GM18511 (cell line): ENCODE measurements around the gene RAPGEF1.
"Not testable (repeated sequence)": the region's sequence is repeated elsewhere in the genome, so short reads cannot be mapped to it uniquely, and the experiment has no call there.

Source experiments
- ATAC-seq: cut with Tn5 transposase; IDR thresholded peaks from one replicate; pipeline ENCODE4 v1.9.1; 2021; ENCODE audit warnings: mild to moderate bottlenecking, moderate library complexity; ENCODE audit not compliant: unreplicated experiment

RAPGEF1 gene

DNA sequence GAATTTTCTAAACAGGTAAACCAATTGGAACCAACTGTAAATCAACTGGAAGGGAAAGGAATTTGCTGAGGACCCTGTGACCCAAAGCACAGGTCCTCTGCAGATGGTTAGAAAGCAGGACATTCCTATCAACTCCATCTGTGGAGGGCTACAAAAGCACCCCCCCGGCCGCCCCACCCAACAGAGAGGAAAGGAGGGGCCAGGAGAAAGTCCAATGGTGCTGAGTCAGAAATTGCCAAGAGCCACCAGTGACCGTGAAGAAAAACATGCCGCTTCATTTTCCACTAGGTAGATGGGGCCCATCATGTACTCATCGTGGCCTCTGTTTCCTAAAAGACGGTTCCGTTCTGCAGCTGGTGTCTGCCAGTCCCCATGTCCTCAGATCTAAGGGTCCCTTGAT, 66.3 kb downstream of the RAPGEF1 start:
- ATAC-seq = no peak

DNA sequence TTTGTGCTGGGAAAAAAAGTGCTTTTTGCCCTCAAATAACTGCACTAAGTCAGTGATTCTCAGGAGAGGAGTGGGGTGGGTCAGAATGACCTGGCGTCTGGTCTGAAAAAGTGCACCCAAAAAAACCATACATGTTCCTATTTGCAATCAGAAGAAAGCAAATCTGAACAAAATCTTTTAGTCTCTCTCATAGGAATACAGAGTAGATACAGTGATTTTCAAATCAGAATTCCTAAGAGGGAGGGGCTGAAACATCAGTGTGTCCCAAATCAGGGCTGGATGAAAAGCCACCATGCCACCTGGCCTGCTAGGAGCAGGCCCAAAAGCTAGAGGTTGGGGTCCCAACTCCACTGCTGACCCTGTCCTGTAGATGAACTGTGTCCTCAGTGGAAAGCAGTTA, 66.8 kb downstream of the RAPGEF1 start:
- ATAC-seq = no peak

DNA sequence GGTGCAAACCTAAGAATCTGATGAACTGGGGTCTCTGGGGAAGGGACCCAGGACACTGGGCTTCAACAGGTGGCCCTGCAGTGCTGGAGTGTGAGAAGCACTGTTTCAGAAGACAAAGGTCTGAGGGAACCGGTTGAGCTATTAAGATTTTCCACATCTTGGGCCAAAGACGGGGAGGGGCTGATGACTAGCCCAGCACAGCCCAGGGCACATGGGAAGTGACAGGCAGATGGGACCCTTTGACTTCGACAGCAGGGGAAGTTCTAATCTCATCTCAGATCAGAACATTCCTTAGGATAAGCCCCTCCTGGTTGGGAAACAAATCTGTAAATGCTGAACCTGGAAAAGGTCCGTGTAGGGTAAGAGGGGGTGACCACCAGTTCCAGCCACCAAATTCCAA, 67.4 kb downstream of the RAPGEF1 start:
- ATAC-seq = no peak

DNA sequence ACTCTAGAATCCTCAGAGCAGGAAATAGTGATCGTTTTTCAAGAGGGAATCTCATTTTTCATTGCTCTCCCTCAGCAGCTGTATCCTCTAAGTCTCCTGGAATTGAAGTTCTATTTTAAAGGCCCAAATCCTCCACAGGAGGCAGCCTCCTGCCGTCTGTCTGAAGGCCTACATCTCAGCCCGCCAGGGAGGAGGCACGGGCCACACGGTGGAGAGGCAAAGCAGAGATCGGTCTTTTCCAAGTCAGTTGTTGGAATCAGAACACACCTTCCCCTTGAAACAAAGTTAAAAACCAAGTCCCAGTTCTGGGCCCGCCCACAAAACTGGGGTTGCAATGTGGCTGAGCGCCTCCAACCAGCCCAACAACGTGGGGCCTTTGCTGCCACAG, 68.7 kb downstream of the RAPGEF1 start:
- no peak for ATAC-seq

DNA sequence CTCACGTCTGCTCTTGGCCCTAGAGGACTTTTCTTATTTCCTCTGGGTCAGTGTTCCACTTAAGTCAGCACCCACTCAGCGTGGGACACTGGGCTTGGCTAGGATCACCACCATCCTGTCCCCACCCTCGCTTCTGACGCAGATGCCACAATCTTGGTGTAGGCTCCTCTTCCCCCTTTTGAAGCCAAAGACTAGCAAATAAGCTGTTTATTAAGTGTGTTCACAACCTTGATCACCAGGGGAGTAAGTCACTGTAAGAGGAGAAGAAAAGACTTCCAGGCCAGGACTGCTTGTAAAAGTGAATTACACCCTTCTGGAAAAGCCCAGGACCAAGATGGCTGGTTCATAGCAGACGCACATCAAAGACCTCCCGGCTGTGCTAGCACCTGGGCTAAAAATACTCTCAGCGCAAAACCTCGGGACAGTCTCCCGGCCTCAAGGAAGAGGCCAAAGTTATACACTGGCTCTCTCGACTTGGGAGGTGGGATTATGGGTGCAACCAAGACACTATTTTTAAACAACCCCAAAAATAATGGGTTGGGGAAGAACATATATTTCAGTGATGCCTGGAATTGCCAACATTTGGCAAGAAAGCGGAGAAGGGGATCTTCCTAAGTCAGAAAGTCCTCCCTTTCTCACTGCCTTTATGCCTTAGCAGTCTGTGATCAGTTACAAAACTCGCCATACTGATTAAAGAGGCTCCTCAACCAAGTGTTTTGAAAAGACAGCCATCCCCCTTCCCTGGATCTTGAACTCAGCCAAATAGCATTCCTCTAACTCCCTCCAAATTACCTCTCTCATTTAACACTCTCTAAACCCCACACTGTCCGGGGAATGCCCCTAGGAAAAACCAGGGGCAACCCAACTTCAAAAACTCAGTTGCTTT, 69.4 kb downstream of the RAPGEF1 start:
- ATAC-seq = no peak

DNA sequence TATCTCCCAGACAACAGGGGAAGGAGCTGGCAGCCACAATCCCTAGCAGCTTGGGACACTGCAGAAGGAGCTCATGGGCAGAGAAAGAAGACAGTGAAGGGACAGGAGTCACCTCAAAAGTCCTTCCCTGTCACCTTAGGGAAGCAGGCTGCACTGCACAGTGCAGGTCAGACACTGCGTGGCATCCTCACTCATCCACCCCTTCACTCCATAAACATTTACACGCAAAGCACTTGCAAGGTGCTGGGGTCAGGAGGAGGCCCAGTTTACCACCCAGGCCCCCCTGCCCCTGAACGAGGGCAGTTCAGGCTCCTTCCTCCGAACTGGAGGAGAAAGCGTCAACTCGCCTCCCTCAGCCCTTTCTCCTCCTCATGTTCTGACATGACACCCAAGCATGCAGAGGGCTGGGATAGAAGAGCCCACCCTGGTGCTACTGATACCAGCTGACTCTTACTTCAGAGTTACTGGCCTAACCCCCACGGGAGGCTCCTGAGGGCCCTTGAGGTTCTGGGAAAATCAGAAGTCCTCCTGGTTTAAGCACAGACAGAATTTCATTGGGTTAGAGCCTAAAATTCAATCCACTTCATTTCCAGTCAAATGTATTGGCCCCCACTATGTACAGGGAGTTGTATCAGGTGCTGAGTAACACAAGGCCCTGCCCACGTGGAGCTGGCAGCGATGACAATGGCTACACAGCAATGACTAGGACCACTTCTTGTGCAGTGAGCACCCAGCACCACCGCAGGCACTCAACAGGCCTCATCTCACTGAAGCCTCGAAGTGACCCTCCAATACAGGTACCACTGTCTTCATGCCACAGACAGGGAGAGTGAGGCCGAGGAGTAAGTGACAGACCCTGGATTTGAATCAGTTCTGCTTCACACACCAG, 70.4 kb downstream of the RAPGEF1 start:
- no peak for ATAC-seq

DNA sequence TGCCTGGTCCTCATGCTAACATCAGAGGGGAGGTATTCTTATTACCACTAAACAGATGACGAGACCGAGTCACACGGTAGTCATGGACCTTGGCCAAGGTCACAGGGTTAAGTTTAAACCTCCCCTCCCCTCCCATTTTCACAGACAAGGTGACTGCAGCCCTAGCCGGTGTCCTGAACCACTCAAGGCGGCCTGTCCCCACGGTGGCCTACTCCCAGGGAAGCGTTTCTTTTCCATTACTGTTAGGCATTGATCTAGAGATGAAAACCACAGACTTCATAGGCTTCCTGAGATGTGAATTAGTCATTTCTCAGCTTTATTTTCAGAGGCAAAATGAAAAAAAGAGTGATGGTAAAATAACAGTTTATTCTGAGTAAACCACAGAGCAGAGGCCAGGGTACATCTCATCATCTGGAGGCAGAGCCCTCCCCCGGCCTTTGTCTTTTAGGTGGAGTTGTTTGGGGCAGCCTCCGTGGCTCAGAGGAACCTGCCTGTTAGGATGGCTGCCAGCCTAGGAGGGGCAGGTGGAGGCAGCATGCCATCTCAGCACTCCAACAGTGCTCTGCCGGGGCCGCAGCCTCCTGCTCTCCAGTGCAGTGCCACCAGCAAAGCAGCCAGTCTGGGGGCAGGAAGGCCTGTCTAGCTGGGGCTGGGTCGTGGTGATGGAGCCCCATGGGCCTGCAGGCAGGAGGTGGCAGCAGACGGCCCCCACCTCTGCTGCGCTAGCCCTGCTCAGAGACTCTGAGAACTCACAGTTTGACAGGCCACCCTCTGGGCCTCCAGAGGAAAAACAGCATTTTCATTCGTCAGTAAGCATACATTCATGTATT, 71.2 kb downstream of the RAPGEF1 start:
- ATAC-seq = peak; percentile 67

DNA sequence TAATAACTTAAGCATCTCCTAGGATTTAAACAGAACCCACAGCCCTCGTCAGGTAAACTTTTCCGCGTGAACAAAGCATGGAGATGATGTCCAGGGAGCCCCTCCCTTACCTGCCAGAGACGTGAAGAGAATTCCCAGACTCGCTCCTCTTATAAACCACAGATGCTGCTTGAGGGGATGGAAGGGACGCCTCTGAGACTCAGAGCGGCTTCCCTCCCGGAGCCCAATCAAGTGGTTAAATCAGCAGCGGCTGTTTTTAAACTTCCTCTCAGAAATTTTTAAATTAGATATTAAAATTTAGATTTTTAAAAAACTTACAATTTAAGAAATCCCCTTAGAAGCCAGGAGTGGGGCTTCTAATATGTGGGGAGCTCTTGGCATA, 71.8 kb downstream of the RAPGEF1 start:
- ATAC-seq = no peak

DNA sequence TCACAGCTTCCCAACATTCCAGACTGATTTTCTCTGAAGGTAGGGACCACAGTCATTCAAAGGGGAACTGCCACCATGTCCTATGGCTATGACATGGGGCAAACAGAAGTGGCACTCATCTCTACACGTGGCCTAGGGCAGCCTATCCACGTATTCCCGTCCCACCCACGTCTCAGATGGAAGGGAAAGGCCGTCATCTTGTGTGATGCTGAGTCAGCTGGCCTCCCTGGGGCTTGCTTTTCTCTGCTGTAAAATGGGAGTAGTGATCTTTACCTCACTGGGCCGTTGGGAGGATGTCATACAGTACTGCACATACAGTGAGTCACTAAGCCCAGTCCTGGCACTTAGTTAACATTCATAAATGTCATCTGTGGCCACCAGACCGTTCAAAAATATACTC, 72.3 kb downstream of the RAPGEF1 start:
- no peak for ATAC-seq

DNA sequence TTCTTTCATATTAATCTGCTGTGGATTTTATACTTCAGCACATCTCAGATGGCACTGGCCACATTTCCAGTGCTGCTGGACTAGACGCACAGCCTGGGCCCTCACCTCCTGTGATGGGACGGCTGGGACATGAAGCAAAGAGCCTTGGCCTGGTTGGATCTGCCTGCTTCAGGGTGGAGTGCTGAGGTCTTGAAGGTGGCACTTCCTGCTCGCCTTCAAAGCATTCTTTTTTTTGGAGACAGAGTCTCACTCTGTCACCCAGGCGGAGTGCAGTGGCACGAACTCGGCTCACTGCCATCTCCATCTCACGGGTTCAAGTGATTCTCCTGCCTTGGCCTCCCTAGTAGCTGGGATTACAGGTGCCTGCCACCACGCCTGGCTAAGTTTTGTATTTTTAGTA, 73.1 kb downstream of the RAPGEF1 start:
- no peak for ATAC-seq

DNA sequence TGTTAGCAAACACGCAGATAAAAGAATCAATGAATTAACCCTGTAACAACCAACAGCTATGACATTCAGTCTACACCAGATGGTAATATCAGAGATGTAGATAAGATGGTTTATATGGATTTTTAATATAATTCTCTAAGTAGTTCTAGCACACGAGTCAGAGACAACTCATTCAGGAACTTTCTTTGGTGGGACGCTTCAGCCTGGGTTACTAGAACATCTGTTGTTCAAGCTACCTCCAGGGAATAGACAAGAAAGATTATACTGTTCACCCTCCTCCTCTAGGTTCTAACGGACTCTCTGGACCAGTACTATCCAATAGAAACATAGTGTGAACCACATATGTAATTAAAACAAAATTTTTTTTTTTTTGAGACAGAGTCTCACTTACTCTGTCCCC, 73.8 kb downstream of the RAPGEF1 start:
- no peak for ATAC-seq

DNA sequence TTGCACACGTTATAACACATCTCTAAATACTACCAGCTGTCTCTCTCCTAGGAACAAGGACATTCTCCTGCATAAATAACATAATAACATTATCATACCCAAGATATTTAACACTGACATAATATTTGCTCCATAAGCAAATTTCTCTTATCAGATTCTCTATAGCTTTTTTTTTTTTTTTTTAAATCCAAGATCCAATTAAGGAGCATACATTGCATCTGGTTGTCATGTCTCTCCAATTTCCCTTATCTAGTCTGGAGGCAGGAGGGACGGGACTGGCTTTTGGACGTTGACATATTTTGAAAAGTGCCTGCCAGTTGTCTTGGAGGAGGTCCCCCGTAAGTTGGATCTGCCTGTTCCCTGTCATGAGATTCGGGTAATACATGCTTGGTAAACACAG, 76.6 kb downstream of the RAPGEF1 start:
- no peak for ATAC-seq

DNA sequence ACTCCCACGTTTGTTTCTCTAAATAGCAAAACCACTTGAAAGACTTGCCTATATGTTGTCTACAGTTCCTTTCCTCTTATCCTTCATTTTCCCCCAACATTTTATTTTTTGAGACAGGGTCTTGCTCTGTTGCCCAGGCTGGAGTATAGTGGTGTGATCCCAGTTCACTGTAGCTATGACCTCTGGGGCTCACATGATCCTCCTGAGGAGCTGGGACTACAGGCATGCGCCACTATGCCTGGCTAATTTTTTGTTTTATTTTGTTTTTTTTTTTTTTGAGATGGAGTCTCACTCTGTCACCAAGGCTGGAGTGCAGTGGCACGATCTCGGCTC, 77.6 kb downstream of the RAPGEF1 start:
- not testable (repeated sequence) for ATAC-seq

DNA sequence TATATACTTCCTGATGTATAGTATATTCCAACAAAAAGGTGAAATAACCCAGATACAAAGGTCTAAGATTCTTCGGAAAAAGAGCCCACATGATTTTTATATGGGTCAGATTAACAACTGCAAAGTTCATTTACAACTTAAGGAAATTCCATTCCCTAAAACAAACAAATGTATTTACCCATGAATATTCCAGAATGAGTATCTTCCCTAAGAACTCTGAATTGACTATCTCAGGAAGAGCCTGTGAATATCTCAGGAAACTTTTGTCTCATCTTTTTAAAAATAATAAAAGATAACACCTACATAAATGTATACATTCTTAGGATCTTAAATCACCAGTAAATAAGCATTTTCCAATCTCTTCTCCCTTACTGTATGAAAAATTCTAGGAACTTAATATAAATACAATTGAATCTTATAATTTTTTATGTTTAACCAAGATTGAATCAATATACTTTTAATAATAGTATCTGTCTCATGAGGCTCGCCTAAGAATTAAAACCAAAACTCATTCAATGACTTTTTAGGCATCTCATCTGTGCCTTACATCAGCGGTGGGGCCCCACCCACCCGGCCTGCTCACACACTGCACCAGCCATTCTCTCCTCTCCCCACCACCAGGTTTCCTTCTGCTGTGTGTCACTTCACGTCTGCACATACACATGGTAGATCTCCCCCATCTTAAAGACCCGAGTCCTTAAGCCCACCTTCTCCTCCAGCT, 78.1 kb downstream of the RAPGEF1 start:
- no peak for ATAC-seq

DNA sequence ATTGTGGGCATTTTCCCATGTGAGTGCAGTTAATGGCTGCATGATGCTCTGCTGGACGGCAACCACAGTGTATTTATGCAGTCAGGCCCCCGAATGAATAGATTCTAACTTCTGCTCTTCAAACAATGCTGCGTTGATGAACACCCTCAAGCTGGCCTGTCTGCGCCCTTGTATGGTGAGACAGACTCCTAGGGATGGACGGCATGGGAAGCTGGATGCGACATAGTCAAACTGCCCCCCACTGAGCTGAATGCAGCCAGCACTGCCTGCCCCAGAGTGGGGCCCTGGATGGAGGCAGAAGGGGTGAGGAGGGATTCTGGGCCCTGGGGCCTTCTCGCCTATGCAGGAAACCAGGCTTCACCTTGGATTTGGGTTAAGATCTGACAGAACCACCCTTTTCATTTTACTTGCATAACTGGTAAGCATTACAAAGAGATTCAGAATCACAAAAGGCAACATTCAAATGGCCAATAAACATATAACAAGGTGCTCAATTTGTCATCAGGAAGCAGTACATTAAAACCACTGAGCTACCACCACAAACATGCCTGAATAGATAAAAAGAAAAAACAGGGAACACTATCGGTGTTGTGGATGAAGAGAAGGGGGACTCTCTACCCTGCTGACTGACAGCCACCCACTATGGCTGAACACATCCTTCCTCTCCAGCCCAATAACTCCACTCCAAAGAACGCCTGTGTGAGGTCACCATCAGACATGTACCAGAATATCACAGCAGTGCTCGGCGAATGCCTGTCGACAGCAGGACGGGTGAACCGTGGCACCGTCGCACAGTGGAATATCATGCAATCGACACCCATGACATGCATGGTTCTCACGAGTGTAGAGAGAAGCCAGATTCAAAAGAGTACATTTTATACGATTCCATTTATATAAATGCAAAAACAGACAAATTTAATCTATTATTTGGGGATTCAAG, 79.1 kb downstream of the RAPGEF1 start:
- ATAC-seq = no peak

DNA sequence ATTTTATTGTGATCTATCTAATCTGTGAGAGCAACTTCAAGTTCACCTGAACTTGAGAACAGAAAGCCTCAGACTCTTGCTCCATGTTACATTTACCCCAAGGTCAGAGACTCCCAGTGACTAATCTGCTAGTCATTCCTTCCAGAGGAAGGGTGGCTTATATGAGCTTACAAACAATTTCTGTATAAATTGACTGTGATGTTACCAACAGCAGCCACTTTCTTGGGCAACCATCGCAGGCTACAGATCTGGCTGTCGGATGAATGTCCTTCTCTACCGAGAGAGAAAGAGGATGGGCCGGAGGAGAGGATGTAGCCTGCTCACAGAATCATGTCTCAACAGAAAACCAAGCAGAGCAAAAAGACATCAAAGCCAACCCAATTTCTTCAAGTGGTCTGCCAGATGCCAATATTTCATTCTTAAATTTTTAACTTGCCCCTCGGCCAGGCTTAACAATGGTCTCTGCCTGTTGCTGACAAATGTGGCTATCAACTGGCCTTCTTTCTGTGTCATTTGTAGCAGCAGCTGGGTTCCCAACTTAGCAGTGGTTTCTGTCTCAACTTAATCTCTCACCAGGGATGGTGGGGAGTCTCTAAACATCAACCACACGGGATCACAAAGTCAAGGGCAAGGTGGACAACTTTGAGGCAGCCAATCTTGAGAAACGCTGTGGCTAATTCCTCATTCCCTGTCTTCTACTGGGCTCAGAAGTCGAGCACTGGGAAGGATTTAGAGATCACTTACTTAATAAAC, 81.3 kb downstream of the RAPGEF1 start:
- no peak for ATAC-seq

DNA sequence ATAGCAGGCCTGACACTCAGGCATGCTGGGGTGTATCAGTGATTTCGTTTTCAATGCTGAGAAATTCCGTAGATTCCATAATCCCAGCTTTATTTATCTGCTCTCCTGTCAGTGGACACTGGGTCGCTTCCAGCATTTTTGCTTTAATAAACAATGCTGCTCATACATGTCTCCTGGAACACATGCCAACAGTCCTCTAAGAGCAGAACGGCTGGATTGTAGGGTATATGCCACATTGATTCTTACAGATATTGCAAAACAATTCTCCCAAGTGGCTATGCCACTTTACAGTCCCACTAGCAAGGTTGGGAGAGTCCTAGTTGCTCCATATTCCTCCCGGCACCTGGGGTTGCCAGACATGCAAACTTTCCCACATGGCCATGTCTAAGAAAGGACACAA, 81.9 kb downstream of the RAPGEF1 start:
- ATAC-seq = no peak

DNA sequence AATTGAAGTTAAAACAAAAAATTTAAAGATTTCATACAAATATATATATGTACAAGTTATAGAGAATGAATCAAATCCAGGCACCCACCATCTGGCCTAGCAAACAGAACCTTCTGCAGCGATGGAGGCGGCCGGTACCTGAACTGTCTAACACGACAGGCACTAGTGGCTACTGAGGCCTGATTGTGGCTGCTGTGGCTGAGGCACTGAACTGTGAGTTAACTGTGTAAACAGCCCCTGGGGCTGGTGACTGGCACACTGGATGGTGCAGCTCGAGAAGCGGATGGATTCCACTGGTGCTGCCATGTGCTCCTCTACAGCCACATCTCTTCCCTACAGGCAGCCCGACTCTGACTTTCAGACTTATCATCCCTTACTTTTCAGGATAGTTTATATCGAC, 82.4 kb downstream of the RAPGEF1 start:
- no peak for ATAC-seq

DNA sequence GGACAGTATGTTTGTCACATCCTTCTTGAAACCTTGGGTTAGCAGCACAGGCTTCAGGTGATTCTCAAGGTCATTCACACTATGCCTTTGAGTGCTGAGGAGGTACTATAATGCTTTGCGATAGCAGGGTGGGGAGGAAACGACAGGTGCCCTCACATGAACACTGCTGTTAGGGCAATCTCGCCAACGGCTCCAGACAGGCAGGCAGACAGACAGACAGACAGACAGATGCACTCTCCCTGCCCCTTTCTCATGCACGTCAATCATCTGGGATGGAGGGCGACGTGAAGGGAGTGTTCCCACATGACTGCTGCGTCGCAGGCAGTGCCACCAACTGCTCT, 82.9 kb downstream of the RAPGEF1 start:
- ATAC-seq = peak; percentile 41
